CD4-positive, alpha-beta T cell treated with Interleukin-2 at 100 ng/mL for 4 hours (primary cell): ENCODE results near the gene EPN1.

ENCODE experiments used
- DNase-seq: peaks from one replicate; pipeline ENCODE4 v3.0.0-alpha.2; 2020; ENCODE audit warnings: low spot score

EPN1 gene

DNA sequence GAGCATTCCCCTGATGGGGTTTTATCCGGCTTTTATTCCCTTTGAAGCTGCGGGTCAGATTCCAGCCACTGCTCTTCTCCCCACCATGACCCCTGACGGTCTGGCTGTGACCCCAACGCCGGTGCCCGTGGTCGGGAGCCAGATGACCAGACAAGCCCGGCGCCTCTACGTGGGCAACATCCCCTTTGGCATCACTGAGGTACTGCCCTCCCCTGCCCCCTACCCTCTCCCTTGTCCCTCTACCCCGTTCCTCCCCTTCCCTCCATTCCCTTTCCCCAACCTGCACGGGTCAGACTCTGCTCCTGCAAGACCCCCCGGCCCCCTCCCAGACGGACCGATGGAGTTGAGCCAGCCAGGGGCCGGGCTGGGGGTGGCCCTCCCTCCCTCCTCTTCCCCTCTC is 14.0 kb upstream of the EPN1 start:
- no peak for DNase-seq

DNA sequence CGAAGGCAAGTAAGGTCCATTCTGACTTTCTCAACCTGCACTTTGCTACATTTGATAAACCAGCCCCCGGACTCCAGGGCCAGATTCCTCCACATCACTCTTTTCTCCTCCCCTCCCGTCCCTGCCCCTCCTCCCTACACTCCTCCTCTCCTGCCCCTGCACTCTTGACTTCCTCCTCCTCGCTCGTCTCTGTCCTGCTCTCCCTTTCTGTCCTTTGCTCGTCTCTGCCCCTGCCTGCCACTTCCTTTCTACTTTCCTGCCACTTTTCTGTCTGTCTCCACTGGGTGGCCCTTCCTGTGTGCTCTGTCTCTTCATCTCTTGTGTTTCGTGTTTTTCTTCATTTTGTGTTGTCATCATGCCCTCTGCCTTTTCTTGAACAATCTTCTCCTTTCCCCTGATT is 13.2 kb upstream of the EPN1 start:
- no peak for DNase-seq

DNA sequence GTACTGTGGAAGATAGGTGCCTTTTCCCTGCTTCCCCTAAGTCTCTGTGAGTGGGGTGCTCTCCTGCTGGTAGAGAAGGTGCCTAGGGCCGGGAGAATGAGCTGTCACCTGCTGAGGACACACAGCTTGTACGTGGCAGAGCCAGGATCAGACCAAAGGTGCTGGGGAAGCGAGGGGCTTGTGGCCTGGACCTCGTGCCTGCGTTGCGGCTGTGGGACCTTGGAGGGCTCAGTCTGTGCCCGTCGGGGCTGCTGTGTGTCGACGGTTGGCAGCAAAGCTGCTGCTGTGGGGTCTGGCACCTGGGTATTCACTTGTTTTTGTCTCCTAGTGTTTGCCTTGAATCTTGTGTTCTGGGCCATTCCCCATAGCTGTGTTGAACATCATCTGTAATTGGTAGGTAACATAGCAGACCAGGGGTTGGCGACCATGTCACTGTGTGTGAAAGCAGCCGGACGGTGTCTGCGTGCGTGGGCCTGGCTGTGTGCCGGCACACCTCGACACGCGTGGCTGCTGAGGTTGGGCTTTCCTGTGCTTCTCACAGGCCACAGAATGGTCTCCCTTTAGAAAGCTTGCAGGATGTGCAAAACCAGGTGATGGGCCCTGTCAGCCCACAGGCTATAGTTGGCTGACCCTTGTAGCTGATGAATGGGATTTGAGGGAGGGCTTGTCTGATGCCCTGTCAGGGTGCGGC is 11.0 kb upstream of the EPN1 start:
- no peak for DNase-seq

DNA sequence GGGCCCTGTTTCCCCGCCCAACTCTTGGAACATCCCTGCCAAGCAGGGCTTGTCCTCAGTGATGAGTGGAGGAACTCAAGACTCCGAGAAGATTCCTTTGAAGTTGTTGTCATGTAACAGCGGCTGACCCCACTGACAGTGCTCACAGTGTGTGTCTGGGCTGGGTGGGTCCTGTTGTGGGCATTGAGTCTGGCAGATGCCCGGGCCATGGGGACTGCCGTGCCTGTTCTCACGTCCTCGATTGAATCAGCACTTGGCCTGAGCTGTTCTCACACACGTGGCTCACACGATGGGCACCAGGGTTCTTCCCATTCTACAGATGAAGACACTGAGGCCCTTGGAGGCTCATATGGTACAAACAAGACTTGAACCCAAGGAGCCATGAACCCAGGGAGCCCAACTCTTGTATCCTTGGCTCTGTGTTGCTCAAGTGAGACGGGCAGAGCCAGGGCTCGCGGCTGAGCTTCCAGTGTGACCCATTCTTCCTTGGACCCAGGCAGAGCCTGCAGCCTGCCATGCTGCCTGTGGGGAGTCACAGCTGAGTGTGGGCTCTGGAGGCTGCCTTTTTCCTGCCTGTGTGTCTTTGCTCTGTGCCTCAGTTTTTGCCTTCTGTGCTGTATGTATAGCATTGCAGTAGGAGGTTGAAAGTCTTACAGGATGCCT is 8.6 kb upstream of the EPN1 start:
- no peak for DNase-seq

DNA sequence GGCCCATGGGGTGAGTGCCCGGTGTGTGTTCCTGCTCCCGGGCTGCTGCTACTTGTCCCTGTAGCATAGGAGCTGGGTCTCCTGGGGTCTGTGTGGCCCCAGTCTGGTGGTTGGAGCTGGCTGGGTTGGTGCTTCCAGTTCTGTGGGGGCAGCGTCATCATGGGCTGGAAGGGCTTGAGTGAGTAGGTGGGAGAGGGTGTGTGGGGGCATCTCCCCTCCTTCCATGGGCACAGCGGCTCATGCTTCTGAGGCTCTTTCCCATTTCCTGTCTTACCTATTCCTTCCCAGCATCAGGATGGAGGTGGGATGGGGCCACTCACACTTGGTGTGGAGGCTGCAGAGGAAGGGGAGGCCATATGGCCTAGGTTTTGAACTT is 8.0 kb upstream of the EPN1 start:
- DNase-seq: no peak

DNA sequence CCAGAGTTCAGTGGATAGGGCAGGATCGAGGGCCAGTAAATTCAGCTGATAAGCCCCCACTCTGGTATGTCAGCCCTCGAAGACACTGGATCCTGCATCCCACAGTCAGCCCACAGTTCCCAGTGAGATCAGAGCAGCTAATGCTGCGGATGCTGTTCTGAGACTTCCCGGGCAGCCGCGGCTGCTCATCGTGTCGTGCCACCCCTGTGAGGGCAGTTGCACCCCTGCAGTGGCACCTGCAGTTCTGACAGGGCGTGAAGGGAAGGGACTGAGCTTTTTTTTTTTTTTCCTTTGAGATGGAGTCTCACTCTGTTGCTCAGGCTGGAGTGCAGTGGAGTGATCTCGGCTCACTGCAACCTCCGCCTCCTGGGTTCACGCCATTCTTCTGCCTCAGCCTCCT is 7.5 kb upstream of the EPN1 start:
- no peak for DNase-seq

DNA sequence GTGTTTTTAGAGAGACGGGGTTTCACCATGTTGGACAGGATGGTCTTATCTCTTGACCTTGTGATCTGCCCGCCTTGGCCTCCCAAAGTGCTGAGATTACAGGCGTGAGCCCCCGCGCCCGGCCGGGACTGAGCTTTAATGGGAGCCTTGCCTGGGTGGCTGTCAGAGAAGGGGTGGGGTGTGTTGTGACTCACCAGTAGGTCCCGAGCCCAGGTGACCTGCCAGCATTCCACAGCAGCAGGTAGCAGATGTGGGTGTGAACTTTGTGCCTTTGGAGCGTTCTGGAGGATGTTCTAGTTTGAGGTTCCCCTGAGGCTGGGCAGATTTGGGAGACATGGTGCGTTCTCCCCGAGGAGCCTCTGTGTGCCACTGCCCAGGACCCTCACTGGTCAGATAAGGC is 7.1 kb upstream of the EPN1 start:
- no peak for DNase-seq

DNA sequence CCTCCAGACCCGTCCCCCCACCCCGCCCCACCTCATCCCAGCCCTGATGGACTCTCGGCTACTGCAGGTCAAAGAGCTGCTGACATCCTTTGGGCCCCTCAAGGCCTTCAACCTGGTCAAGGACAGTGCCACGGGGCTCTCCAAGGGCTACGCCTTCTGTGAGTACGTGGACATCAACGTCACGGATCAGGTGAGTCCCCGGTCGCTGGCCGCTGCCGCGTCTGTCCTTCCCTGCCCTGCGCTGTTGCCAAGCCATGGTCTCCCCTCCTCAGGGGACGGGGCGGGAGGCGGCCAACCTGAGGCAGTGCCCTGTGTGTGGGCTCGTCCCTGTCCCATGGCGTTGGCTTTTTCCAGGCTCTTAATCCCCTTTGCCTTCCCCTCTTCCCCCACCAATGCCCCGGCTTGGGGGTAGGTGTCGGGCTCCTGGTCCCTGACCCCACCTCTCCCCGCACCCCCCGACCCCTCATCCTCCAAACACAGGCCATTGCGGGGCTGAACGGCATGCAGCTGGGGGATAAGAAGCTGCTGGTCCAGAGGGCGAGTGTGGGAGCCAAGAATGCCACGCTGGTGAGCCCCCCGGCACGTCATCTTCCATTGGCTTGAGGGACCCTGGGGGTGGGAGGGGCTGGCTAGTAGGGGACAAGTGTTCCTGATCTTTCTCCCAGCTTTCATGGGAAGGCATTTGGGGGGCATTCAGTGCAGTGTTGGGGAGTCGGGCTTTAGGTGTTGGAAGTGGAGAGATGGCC is 6.2 kb upstream of the EPN1 start:
- no peak for DNase-seq

DNA sequence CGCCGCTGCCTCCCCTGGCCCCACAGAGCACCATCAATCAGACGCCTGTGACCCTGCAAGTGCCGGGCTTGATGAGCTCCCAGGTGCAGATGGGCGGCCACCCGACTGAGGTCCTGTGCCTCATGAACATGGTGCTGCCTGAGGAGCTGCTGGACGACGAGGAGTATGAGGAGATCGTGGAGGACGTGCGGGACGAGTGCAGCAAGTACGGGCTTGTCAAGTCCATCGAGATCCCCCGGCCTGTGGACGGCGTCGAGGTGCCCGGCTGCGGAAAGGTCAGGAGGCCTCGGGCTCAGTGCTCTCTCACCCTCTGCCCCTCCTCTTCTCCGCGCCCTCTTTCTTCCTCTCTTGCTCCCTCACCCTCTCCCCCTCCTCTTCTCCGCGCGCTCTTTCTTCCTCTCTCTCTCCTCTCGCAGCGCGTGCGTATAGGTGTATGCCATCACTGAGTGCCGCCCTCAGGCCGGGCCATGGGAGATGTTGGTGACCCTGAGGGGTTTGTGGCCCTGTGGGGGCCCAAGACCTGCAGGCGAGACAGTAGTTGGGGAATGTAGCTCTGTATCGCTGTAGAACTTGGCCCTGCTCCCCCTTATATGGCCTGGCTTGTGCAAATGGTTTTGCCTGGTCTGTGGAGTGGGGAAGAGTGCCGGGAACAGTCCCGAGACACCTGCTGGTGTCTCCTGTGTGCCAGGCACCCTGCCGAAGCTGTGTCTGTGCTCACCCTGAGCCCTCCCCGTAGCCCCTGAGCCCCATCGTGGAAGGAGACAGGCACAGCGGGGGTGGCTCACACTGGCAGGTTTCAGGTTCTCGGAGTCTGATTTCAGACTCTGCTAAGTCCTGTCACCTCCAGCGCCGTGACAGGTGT is 5.4 kb upstream of the EPN1 start:
- no peak for DNase-seq

DNA sequence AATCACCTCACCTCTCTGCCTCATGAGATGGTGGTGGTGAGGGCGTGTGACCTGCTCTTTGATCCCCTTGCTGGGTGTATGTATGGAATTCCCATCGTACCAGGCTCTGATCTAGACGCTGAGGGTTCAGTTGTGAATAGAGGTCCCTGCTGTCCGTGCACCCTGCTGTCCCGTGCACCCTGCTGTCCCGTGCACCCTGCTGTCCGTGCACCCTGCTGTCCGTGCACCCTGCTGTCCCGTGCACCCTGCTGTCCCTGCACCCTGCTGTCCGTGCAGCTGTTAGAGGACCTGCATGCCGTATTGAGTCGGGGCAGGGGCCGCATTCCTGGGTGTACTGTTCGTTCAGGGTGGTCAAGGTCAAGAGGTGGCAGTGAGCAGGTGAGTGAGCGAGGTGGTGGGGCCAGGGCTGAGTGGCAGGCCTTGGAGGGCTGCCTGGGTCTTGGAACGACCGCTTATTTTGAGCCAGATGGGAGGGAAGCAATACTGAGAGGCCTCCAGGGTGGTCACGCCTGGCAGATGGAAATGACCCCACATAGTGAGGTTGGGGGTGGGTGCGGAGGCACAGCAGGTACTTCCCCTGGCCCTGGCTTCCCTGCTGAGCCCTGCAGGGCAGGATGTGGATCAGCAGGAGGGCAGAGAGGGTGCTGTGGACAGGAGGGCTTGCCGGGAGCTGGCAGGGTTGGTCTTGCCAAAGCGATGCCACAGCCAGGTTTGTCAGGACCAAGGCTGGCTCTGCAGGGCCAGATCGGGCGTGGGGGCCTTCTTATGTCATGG is 4.6 kb upstream of the EPN1 start:
- DNase-seq: no peak

DNA sequence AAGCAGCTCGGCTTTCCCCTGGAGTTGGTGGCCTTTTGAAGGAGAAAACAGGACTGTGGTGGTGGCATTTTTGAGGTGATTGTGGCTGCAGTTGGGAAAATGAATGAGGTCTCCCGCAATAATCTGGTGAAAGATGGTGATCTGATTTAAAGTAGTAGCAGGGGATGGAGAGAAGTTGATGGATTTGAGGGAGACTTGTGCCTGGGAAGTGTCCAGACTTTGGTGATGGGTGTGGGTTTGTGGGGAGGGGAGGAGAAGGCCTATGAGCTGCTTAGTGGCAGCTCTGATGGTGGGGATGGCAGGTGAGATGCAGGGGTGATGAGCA is 4.0 kb upstream of the EPN1 start:
- DNase-seq: no peak

DNA sequence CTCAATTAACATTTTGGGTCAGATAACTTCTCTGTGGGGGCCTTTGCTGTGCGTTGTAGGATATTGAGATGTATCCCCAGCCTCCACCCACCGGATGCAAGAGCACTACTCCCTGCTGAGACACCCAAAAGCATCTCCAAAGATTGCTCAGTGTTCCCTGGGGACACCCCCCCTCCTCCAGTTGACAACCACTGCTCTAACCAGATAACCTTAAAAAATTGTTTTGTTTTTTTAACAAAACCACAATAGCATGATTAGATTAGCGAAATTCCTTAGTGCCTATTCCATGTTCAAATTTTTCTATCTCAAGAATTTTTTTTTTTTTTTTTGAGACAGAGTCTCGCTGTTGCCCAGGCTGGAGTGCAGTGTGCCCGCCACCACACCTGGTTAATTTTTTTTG is 2.6 kb upstream of the EPN1 start:
- no peak for DNase-seq

DNA sequence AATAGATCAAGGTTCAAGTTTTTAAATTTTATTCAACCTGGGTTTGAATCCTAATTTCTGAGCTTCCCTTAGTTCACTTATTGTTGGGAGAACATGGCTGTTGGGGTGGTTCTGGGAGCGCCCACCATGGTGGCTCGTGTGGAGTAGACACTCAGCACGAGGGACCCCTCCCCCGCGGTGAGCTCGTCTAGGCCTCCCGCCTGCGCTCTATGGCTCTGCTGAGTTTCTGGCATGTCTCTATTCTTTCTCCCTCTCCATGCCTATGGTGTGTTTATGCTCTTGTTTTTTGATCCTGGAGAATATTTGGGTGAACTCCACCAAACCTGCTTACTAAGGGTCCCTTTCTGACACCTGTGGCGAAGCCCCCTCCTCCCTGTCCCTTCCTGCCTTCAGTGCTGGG is 1.6 kb upstream of the EPN1 start:
- no peak for DNase-seq

DNA sequence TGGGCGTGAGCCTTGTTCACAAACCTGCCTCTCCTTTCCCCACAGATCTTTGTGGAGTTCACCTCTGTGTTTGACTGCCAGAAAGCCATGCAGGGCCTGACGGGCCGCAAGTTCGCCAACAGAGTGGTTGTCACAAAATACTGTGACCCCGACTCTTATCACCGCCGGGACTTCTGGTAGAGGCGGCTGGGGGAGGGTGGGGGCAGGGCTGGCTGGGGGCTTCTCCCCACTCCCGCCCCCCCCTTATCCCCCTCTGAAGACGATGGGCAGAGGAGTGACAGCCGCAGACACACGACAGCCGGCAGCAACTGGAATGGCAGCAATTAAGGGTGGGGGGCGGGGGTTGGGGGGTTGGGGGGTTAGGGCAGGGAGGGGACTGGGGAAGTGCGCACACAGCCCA is 1.1 kb upstream of the EPN1 start:
- DNase-seq: no peak

DNA sequence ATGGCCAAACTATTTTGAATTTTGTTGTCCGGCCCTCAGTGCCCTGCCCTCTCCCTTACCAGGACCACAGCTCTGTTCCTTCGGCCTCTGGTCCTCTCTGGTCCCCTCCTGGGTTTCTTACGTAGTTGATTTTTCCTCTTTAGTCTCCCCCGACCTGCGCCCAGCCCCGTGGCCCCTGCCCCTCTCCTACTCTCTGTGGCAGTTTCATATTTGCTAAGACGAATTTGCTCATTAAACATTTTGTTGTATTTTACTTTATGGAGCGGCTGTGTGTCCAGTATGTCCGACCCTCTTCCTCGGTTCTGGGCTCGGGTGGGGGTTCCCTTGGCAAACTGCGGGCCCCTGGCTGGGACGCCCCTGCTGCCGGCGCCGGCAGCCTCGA is 576 bp upstream of the EPN1 start:
- no peak for DNase-seq

DNA sequence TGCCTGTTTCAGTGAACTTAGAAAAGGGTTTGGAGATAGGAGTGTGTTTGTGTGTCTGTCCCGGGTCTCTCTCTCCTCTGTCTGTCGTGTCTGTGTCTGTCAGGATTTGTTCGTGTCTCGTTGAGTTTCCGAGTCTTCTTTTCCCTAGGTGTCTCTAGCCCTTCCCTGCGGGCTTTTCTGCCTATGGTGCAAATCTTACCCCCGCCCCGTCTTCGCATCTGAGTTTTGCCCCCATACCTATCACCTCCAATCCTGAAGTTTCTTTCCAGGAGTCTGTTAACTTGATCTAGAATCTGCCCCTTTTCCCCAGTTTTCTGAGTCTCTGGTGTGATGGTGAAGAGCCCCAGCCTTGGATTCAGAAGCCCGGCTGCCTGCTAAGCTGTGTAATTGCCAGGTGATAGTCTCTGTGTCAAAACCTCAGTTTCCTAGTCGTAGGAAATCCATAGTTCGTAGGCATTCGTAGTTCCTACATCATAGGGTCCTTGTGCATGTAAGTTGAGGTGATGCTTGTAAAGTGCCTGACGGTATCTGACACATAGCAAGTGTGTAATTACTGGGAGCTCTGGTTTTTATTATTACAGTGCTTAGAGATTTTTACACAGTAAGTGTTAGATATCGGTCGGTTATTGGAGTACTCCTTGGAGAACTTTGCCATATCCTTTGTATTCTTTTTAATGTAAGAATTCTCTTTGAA is 782 bp downstream of the EPN1 start:
- no peak for DNase-seq

DNA sequence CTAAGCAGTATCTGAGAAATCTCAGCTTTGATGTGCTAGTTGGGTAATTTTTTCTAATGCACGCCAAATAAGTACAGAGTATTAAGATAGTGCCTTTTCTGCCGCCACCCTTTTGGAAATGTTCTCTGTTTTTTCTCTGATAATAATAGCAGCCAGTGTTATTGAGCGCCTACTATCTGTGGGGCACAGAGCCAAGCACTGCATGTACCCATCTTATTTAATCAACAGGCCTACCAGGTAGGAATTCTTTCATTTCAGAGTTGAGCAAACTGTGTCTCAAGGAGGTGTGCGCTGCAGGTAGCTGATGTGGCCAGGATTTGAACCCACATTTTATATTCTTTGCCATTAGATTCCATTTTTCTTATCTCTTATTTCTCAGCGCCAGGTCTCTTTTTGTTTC is 1.4 kb downstream of the EPN1 start:
- no peak for DNase-seq

DNA sequence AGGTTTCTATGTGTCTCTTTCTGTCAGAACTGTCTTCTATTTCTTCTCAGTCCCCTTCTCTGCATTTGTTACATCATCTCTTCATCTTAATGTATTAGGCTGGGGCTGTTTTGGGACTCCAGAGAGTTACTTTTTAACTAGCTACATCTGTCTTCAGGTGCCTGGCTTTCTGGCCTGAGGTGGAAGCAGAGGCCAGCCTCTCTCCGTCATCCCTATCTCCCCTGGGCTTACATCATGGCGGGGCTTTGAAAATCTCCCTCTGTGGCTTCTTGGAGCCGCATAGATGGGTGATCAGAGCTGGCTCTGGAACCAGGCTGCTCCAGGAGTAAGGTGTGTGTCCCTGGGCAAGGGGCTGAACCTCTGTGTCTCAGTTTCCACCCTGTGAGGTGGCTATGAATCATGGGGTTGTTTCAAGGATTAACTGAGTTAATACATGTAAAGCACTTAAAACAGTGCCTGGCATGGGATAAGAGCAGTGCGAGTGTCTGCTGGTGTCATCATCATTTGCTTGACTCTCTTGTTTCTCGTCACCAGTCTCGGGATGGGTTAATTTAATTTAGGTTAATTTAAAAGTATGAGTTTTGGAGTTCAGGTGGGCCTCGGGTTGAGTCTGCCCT is 2.0 kb downstream of the EPN1 start:
- no peak for DNase-seq

DNA sequence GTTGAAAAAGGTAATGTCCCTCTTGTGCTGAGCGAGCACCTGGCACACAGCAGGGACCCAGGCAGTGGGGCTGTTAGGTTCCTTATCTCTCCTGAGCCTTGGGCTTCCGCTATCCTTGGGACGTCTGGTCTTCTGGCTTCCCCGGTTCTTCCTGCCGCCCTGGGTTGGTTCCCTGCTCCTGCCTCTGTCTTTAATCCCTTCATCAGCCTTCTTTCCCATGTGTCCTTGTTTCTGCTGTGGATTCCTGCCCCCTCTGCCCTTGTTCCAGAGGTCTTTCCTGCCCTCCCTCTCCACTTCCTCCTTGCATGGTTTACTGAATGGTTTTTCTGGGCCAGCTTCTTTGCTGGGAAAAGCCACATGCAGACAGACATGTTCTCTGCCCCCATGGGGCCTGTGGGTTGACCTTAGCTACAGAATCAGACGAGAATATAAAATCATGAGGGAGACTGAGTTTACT is 2.6 kb downstream of the EPN1 start:
- DNase-seq: no peak

DNA sequence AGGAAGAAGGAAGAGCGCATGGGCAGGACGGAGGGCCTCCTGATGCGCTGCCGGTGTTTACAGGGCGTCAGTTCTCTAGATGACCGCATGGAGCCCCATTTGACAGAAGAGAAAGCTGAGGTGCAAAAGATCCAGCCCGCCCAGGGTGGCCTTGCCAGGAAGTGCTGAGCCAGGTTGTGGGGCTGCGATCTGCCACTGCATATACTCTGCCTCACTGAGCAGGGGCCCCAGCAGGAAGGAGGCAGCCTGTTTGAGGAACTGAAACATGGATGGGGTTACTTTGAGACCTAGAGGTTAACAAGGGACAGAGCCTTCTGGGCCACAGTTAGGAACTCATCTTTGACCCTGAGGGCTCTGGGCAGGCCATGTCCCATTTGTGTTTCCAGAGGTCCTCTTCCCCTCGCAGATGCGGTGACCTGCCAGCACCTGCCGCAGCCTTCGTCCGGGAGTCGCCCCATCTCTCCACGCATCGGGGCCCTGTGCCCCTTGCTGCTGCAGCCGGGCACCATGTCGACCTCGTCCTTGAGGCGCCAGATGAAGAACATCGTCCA is 3.2 kb downstream of the EPN1 start:
- DNase-seq: peak; percentile 4
